ENCODE results near the gene PRR22.

DNA sequence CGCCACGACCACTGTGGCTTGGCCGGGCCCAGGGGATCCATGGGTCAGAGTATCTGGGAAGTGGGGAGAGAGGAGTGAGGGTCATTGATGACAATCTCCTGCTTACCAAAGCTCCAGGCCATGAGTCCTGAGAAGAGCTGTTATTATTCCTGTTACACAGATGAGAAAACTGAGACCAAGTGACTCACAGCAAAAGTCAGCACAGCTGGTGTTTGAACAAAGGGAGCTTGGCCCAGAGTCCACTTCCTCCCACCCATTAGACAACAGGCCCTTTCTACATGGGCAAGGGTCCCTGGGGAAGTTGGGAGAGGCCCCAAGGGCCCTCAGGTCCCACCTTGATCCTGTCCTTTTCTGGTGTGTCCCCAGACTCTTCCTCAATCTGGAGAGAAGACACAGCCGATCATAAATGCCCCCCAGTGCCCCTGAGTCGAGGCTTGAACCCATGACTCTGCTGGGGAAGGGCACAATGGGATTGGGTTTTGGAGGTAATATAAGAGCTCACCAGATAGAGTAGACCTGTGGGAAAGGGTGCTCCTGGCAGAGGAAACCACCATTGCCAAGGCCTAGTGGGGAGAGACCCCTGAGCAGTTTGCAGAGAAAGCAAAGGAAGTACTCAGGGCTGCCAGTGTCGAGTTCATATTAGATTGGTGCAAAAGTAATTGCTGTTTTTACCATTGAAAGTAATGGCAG lies 48.1 kb upstream of the PRR22 start:
- TF ChIP-seq CTCF (conservative IDR thresholded peaks at IDR 0.05; ENCODE audit: low read length) (no peak), EZH2phosphoT487 (IDR thresholded peaks at IDR 0.05; ENCODE audit: borderline replicate concordance, low read depth, low read length) (no peak)
